T47D (cell line): ENCODE results near the gene PCDHGC3.

Source experiments
- DNase-seq, 2 experiments: peaks; one replicate each; pipeline versions ENCODE4 v3.0.0 to v3.0.0-alpha.2; 2011 to 2012; ENCODE audit warnings: low read depth in 1 of 2, low spot score in 1 of 2
- JUND ChIP-seq: IDR thresholded peaks from 2 replicates; pipeline ENCODE4 v1.6.1; 2012; ENCODE audit warnings: low read depth
- in situ Hi-C: cut with HindIII; loops from 2 replicates; pipeline ENCODE4 v1.10.0; 2016; ENCODE audit warnings: low sequenced_read_pairs, low pct_unique_long_range_greater_than_20kb

Gene PCDHGC3

DNA sequence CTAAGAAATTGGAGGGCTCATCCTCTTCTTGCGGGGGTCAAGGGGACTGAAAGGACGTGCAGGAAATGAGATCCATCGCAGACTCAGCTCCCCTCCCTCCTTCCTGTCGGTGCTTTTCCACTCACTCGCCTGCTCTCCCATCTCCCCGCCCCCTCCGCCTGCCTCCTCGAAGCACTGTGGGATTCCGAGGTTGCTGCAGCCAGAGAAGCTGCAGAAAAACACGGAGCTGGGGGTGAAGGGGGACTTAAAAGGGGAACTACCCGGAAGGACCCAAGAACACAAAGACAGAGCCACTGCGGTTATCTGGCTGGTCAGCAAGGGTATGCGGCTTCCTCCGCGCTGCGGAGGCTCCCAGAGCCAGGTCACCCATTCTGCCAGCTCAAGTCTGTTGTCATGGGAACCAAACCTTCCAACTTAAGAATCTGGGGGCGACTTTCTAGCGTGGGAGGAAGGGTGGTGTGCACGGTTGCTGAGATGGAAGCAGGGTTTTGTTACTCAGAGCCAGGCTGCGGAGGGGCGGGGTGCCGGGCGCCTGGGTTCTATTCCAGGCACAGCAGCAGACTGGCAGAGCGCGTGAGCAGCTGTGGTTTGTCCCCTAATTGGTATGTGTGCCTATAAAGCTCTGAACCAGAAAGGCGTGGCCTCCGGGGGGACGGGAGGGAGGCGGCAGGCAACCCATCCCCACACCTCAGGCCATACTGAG, 38.0 kb downstream of the PCDHGC3 start:
- TF ChIP-seq JUND, result no peak
- no peak for DNase-seq
- in situ Hi-C loops, result no loop called here

DNA sequence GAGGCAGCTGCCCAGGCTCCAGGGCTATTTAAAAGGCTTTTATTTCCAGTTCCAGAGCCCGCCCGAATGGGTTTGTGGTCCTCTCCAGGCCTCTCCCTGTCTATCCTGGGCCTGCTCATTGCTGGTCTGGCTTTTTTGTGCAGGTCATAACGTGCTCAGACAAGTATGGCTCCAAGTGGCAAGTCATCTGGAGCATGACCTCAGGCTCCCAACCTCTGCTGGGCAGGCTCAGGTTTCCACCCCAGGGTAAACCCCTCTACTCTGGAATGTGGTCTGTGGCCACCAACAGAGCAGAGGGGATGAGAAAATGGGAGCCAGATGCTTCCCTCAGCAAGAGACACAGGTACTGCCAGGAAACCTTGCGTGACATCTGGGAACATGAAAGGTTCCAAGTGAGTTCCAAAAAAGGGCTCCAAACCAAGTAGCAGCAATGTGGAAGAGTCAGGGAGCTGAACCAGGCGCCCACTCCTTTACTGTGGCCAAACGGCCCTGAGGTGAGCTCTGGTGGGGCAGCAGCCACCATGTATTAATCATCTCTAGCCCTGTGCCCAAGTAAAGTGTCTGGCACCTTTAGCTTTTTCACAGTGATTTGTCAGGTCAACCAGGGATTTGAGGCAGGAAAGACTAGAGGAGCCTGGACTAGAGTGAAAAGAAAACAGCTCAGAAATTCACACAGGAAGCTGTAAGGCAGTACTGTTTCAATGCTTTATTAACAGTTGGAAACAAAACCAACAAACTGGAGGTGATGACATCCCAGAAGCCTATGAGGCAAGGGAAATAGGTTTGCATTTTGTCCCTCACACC, 38.8 kb downstream of the PCDHGC3 start:
- TF ChIP-seq JUND, result no peak
- in situ Hi-C loops, result no loop called here
- DNase-seq, result no peak

DNA sequence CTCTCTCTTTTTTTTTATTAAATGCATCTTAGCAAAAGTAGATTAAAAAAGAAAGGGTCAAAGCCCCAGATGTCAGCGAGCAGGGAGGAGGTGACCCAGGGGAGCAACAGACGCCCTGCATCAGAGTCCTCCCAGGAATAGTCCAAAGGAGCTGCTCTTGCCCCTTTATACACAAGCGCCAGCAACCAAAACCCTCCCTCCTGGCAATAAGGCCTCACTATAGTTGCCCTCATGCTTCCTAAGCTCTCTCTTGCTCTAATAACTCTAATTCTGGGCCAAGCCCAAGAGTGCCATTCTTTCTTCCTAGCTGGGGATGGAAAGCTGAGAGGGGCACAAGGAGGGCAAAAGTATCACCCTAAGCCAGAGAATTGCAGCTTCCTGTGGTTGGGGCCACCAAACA, 39.4 kb downstream of the PCDHGC3 start:
- in situ Hi-C loops, result no loop called here
- DNase-seq, result no peak

DNA sequence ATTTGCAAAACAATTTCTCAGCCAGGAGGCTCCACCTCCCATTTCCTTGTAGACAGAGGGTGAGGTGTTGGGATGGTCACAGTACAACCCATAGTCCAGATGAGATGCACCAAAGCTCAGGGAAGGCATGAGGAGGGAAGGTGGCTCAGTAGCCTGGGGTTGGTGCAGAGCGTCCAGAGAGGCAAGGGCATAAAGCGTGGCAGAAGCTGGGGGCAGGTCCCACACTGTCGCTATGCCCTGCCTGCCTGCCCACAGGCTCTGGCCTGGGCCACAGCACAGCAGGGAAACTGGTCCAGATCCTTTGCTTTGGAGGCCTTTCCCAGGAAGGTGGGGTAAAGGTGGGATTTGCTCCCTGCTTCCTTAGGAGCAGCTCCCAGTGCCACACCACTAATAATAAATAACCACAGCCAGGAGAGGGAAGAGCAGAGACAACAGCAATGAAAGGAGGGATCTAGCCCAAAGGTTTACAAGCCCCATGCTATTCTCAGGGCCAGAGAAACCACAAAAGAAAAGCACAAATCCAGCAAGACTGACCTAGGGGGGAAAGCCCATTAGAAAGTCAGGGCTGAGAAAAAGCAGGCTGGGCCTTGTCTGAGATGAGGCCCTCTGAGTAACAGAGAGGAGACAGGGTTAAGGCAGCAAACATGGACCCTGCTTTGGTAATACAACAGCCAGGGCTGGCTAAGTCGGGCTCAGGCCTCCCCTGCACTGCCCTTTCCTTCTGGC, 40.3 kb downstream of the PCDHGC3 start:
- no peak for TF ChIP-seq JUND
- DNase-seq, result no peak
- in situ Hi-C loops, result no loop called here

More for the DNA sequence above, 39.4 kb downstream of the PCDHGC3 start:
- no peak for TF ChIP-seq JUND

DNA sequence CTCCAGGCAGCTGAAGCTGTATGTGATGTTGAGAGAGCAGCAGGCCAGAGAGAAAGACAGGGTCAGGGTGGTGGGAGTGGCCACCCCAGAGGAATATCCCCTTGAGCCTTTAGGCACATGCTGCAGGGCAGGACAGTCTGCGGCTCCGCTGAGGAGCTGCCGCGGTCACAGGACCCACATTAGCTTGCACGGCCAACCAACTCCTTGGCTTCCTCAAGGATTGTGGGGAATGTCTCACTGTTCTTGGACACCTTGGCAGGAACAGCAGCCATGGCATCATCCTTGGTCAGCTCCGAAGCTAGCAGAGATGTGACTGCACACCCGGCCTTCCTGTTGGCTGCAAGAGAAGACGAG, 40.9 kb downstream of the PCDHGC3 start:
- no peak for DNase-seq
- in situ Hi-C loops, result no loop called here
- TF ChIP-seq JUND, result no peak

DNA sequence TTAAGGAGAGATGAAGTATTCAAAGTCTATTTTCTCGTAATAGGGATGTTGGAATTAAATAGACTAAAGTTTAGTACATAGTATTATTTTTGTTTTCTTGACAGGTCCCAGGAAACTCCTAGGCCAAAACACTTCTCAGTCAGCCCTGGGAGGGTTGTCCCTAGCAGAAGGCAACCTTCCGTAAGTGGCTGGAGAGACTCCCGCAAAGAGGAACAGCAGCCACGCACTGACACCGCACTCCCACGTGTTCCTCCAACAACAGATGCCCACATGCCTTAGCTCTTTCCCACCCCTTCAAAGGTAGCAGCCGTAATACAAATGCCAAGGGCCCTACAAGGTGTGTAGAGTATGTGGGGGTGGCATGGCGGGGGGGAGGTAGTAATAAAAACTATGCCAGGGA, 41.5 kb downstream of the PCDHGC3 start:
- in situ Hi-C loops, result no loop called here
- DNase-seq, result no peak
- no peak for TF ChIP-seq JUND

DNA sequence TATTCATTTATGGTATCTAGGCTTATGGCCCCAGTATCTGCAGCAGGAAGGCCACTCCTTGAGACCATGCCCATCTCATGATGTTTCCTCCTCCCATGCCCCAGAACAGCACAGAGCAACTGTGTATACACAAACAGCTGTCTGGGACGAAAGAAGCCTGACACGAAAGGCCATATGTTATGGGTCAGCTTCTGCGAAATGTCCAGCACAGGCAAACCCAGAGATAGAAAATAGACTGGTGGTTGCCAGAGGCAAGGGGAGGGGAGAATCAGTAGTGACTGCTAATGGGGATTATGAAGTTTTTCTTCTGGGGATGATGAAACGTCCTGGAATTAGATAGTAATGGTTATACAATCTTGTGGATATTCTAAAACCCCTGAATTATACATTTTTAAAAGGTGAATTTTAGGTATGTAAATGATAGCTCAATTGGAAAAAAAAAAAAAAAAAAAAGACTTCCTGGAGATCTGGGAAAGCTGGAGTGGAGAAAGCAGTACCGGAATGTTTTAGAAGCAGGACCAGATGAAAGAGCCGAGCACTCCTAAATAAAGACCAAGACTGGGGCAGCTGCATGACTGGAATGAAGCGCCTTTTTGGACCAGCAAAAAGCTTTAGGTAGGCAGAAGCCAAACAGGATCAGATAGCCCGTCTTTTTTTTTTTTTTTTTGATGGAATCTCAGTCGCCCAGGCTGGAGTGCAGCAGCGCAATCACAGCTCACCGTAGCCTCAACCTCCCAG, 42.3 kb downstream of the PCDHGC3 start:
- TF ChIP-seq JUND, result no peak
- in situ Hi-C loops, result no loop called here
- DNase-seq, result no peak

DNA sequence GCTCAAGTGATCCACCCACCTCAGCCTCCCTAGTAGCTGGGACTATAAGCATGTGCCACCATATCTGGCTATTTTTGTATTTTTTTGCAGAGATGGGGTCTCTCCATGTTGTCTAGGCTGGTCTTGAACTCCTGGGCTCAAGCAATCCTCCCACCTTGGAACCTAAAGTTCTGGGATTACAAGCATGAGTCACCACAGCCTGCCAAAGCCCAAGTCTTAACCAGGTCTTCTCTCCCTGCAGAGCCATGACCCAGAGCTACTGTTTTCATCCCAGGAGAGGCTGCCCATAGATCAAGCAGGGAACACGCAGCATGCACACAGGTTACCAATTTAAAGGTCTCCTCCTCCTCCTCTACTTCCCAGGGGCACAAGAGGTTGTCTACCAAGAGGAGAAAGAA, 42.9 kb downstream of the PCDHGC3 start:
- DNase-seq, result no peak
- no peak for TF ChIP-seq JUND
- in situ Hi-C loops, result no loop called here

DNA sequence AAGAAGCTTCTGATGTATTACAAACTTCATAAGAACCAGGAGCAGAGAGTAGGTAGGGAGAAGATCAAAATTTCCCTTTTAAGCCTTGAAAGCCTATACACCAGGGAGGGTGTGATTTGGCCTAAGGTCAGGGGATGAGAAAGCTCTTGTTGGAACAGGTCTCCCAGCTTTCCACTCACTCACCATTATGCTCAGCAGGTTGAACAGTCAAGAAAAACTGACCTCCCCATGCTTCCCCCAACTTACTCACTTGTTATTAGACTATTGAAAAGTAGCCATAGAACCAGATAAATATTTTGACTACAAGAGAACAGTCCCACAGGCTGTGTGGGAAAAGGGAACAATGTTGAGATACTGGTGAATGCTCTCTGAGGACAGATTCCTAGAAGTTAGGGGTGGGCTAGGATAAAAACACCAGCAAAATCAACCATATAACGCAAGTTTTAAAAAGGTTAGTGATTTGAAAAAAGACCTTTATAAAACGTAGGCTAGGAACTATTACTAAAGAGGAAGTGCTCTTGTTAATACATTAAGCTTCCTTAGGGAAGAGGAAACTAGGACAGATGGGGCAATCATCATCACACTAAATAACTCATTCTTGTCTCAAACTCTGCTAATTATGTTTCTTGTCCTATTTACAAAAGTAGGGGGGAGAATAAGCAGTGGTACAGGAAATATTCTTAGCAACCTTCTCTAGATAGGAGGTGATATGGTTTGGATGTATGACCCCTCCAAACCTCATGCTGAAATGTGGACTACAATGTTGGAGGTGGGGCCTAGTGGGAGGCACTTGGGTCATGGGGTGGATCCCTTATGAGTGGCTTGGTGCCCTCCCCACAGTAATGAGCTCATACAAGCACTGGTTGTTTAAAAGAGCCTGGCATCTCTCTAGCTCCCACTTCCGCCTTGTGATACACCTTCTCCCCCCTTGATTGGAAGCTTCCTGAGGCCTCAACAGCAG, 44.1 kb downstream of the PCDHGC3 start:
- no peak for DNase-seq
- in situ Hi-C loops, result no loop called here
- no peak for TF ChIP-seq JUND

DNA sequence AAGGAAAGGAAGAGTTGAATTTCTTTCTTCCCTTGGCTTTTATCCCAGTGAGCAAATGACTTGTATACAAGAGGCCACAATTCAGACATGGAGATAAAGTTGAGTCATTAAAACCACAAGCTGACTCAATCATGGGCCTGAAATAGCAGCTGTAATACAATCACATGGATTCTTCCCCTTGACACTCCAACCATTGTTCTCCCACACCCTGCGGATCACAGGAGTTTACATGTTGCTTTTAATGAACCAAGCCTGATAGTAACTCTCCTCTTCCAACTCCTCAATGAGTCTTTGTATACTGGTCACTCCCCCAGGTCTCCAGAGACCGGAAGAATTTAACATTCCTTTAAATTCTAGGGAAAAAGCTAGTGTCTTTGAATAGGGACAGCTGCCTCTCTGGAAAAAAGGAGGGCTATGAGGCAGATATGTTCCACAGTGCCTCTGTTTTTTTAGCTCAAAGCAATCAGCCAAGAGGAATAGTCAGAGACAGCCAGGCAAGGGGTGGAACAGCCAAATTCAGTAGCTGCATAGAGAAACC, 45.5 kb downstream of the PCDHGC3 start:
- DNase-seq, result peak in 1 of 2 experiments; percentile 33
- in situ Hi-C loops, result no loop called here
- TF ChIP-seq JUND, result no peak

DNA sequence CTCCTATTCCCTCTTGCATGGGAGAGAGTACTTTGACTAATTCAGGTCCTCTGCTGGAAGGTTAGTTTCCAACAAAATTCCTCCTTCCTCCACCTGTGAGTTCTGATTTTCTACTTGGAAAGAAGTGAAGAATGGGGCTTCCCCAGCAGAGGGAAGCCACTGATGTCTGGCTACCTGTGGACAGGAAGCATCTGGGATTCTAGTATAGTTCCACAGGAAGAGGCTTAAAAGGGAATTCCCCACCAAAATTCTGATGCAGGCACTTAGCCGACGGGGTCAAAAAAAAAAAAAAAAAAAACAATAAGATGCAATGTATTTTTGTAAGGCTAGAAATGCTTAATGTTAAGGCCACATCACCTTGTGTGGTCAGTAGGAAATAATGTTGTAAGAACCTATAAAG, 46.5 kb downstream of the PCDHGC3 start:
- in situ Hi-C loops, result no loop called here
- TF ChIP-seq JUND, result no peak
- no peak for DNase-seq
